ENCODE data around the gene RAB11A. TPM values are rescaled to one million over a fixed set of nuclear protein-coding genes. Genes with fewer than 3 reads are reported as not detected.

The RAB11A gene
- total RNA-seq, 2 experiments from 2014 or later: 192 to 193 TPM

GRCh38 chr15:65914981-65915925 is 46.0 kb downstream of the RAB11A start:
- H3K27ac Mint-ChIP-seq: no peak overlapping the region
- DNase-seq: no peak
- H3K36me3 Mint-ChIP-seq (ENCODE audit: low read depth): no peaks in the 10 kb centered on the region
- no peaks in the 10 kb centered on the region for H3K9me3 Mint-ChIP-seq
- H3K4me3 Mint-ChIP-seq: no peak overlapping the region
- H3K4me1 Mint-ChIP-seq: peaks cover 28% of the 10 kb centered on the region
- ChIA-PET CTCF (interaction anchor here (0.6 kb wide), 1 partner anchor 598 kb away, joined by 3 read pairs; no protein-coding TSS in a partner anchor), POLR2A (no interaction called here)
- H3K27me3 Mint-ChIP-seq: no peaks in the 10 kb centered on the region

GRCh38 chr15:65916041-65916663 is 46.9 kb downstream of the RAB11A start:
- Mint-ChIP-seq H3K4me1 (peaks cover 28% of the 10 kb centered on the region), H3K27me3 (no peaks in the 10 kb centered on the region), H3K4me3 (no peak overlapping the region), H3K36me3 (ENCODE audit: low read depth) (no peaks in the 10 kb centered on the region), H3K9me3 (no peaks in the 10 kb centered on the region), H3K27ac (no peak overlapping the region)
- no peak for DNase-seq
- ChIA-PET POLR2A (interaction anchor here (1.0 kb wide), 1 partner anchor 12 kb away, joined by 3 read pairs; no protein-coding TSS in a partner anchor), CTCF (interaction anchor here (0.6 kb wide), 1 partner anchor 597 kb away, joined by 3 read pairs; no protein-coding TSS in a partner anchor)

- peaks cover 28% of the 10 kb centered on the region for H3K4me1 Mint-ChIP-seq
- no peaks in the 10 kb centered on the region for H3K27me3 Mint-ChIP-seq
- H3K36me3 Mint-ChIP-seq (ENCODE audit: low read depth): no peaks in the 10 kb centered on the region
- H3K4me3 Mint-ChIP-seq: no peak overlapping the region
- peak overlapping the region; percentile 1 for H3K27ac Mint-ChIP-seq
- no peaks in the 10 kb centered on the region for H3K9me3 Mint-ChIP-seq
- DNase-seq: peak; percentile 30
- CTCF ChIA-PET: no interaction called here
- POLR2A ChIA-PET: interaction anchor here (1.0 kb wide), 1 partner anchor 13 kb away, joined by 3 read pairs; no protein-coding TSS in a partner anchor
Observed at GRCh38 chr15:65916664-65917406, 47.5 kb downstream of the RAB11A start.

- peaks cover 28% of the 10 kb centered on the region for H3K4me1 Mint-ChIP-seq
- H3K9me3 Mint-ChIP-seq: no peaks in the 10 kb centered on the region
- H3K36me3 Mint-ChIP-seq (ENCODE audit: low read depth): no peaks in the 10 kb centered on the region
- no peak overlapping the region for H3K4me3 Mint-ChIP-seq
- H3K27ac Mint-ChIP-seq: peak overlapping the region; percentile 1
- DNase-seq: no peak
- H3K27me3 Mint-ChIP-seq: no peaks in the 10 kb centered on the region
- ChIA-PET POLR2A (interaction anchor here (1.0 kb wide), 1 partner anchor 13 kb away, joined by 3 read pairs; no protein-coding TSS in a partner anchor), CTCF (no interaction called here)
Observed at GRCh38 chr15:65917407-65917756, 48.1 kb downstream of the RAB11A start.

DNA sequence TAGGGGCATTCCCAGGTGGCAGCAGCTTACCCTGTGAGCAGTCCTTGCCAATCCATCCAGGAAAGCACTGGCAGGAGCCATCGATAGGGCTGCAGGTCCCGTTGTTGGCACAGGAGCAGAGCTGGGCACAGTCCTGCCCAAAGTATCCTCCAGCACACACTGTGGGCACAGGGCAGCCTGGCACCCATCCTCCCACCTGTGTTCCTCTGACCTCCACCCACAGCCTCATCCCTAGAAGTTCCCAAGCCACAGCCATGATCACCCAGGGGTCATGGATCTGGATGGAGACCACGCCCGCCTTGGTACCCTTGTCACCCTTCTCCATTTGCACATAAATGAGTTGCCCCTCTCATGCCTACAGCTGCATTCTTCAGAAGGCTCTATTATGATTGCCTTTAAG is 48.6 kb downstream of the RAB11A start:
- no peak for DNase-seq
- POLR2A ChIA-PET: interaction anchor here (1.1 kb wide), 1 partner anchor 8 kb away, joined by 3 read pairs; no protein-coding TSS in a partner anchor
- CTCF ChIA-PET: no interaction called here
- H3K9me3 Mint-ChIP-seq: no peaks in the 10 kb centered on the region
- H3K36me3 Mint-ChIP-seq (ENCODE audit: low read depth): no peaks in the 10 kb centered on the region
- H3K4me1 Mint-ChIP-seq: peaks cover 28% of the 10 kb centered on the region
- no peaks in the 10 kb centered on the region for H3K27me3 Mint-ChIP-seq
- no peak overlapping the region for H3K27ac Mint-ChIP-seq
- H3K4me3 Mint-ChIP-seq: no peak overlapping the region

- Mint-ChIP-seq H3K27me3 (no peaks in the 10 kb centered on the region), H3K27ac (no peak overlapping the region), H3K36me3 (ENCODE audit: low read depth) (no peaks in the 10 kb centered on the region), H3K4me3 (no peak overlapping the region), H3K4me1 (peaks cover 28% of the 10 kb centered on the region), H3K9me3 (no peaks in the 10 kb centered on the region)
- ChIA-PET CTCF (no interaction called here), POLR2A (interaction anchor here (1.1 kb wide), 1 partner anchor 9 kb away, joined by 3 read pairs; no protein-coding TSS in a partner anchor)
- no peak for DNase-seq
Observed at GRCh38 chr15:65918357-65918920, 49.1 kb downstream of the RAB11A start.

- no peak overlapping the region for H3K4me3 Mint-ChIP-seq
- H3K27ac Mint-ChIP-seq: no peak overlapping the region
- no peak for DNase-seq
- peaks cover 28% of the 10 kb centered on the region for H3K4me1 Mint-ChIP-seq
- ChIA-PET CTCF (no interaction called here), POLR2A (interaction anchor here (1.1 kb wide), 1 partner anchor 9 kb away, joined by 3 read pairs; no protein-coding TSS in a partner anchor)
- no peaks in the 10 kb centered on the region for H3K9me3 Mint-ChIP-seq
- no peaks in the 10 kb centered on the region for H3K27me3 Mint-ChIP-seq
- H3K36me3 Mint-ChIP-seq (ENCODE audit: low read depth): no peaks in the 10 kb centered on the region
Observed at GRCh38 chr15:65918945-65919344, 49.7 kb downstream of the RAB11A start.

- ChIA-PET CTCF (no interaction called here), POLR2A (no interaction called here)
- Mint-ChIP-seq H3K36me3 (ENCODE audit: low read depth) (no peaks in the 10 kb centered on the region), H3K9me3 (no peaks in the 10 kb centered on the region), H3K4me1 (peaks cover 28% of the 10 kb centered on the region), H3K27me3 (no peaks in the 10 kb centered on the region), H3K4me3 (no peak overlapping the region), H3K27ac (no peak overlapping the region)
- DNase-seq: no peak
Observed at GRCh38 chr15:65919353-65919752, 50.1 kb downstream of the RAB11A start.

DNA sequence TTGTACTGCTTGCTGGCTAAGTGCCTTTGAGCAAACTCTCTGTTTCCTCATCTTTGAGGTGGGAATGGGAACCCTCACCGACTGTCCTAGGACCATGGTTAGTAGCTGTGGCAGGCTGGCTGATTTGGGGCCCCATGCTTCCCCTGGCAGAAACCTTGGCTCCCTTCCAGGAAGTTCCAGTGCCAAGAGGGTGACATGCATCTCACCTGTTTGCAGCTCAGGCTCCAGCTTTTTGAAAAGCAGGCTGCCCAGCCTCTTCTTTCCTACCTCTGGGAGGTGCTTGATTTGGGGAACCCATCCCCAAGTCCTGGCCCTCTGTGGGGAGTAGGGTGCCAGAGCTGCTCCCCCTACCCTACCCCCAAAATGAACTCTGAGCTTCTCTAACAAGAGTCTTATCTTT is 50.8 kb downstream of the RAB11A start:
- no peaks in the 10 kb centered on the region for H3K27me3 Mint-ChIP-seq
- no peak overlapping the region for H3K4me3 Mint-ChIP-seq
- no peak for DNase-seq
- H3K9me3 Mint-ChIP-seq: no peaks in the 10 kb centered on the region
- ChIA-PET CTCF (no interaction called here), POLR2A (interaction anchor here (1.0 kb wide), 1 partner anchor 10 kb away, joined by 3 read pairs; no protein-coding TSS in a partner anchor)
- H3K27ac Mint-ChIP-seq: no peak overlapping the region
- peaks cover 28% of the 10 kb centered on the region for H3K4me1 Mint-ChIP-seq
- H3K36me3 Mint-ChIP-seq (ENCODE audit: low read depth): no peaks in the 10 kb centered on the region

GRCh38 chr15:65920825-65921309 is 51.6 kb downstream of the RAB11A start:
- H3K9me3 Mint-ChIP-seq: no peaks in the 10 kb centered on the region
- no peak overlapping the region for H3K4me3 Mint-ChIP-seq
- no peak for DNase-seq
- ChIA-PET CTCF (no interaction called here), POLR2A (interaction anchor here (1.0 kb wide), 1 partner anchor 10 kb away, joined by 3 read pairs; no protein-coding TSS in a partner anchor)
- H3K27me3 Mint-ChIP-seq: no peaks in the 10 kb centered on the region
- H3K4me1 Mint-ChIP-seq: peaks cover 28% of the 10 kb centered on the region
- H3K27ac Mint-ChIP-seq: no peak overlapping the region
- H3K36me3 Mint-ChIP-seq (ENCODE audit: low read depth): no peaks in the 10 kb centered on the region

GRCh38 chr15:65921780-65922179 is 52.5 kb downstream of the RAB11A start:
- DNase-seq: no peak
- ChIA-PET POLR2A (interaction anchor here (0.7 kb wide), 1 partner anchor 31 kb away, joined by 3 read pairs; no protein-coding TSS in a partner anchor), CTCF (no interaction called here)
- no peak overlapping the region for H3K4me3 Mint-ChIP-seq
- H3K4me1 Mint-ChIP-seq: peaks cover 22% of the 10 kb centered on the region
- H3K36me3 Mint-ChIP-seq (ENCODE audit: low read depth): no peaks in the 10 kb centered on the region
- H3K27me3 Mint-ChIP-seq: no peaks in the 10 kb centered on the region
- H3K9me3 Mint-ChIP-seq: no peaks in the 10 kb centered on the region
- H3K27ac Mint-ChIP-seq: no peak overlapping the region

DNA sequence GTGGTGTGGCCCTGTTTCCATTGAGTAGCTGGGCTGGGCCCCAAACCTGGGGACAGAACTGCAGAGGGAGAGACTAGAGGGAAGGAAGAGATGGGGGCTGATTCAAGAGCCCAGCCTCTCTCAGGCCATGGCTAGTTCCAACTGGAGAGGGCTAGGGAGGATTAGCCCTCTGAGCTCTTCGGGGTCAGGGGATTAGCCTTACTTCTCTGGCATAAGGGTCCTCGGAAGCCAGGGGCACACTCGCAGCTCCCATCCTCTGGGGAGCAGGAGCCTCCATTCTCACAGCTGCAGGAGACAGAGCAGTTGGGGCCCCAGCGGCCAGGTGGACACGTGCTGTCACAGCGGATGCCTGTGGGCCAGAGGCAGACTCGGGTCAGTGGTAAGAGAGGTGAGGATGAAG is 53.3 kb downstream of the RAB11A start:
- H3K9me3 Mint-ChIP-seq: no peaks in the 10 kb centered on the region
- CTCF ChIA-PET: no interaction called here
- H3K27me3 Mint-ChIP-seq: no peaks in the 10 kb centered on the region
- no peak for DNase-seq
- POLR2A ChIA-PET: no interaction called here
- H3K4me1 Mint-ChIP-seq: peaks cover 15% of the 10 kb centered on the region
- no peaks in the 10 kb centered on the region for H3K36me3 Mint-ChIP-seq (ENCODE audit: low read depth)
- no peak overlapping the region for H3K27ac Mint-ChIP-seq
- no peak overlapping the region for H3K4me3 Mint-ChIP-seq

Data from activated CD4-positive, alpha-beta memory T cell treated with anti-CD3 and anti-CD28 coated beads, Interleukin-2, amount 10 ng/mL, durations not matched to agents 7 days and 5 days (primary cell).